Uterus (tissue), 4 donors: ENCODE data around the gene LUM. TPM values are rescaled to one million over a fixed set of nuclear protein-coding genes. Genes with fewer than 3 reads are reported as not detected.

Experiments
- DNase-seq, 2 donors: peaks; one replicate each; pipeline ENCODE4 v3.0.0-alpha.2; 2019 to 2020
- H3K27ac ChIP-seq, 2 donors: fragments of 200-600 bp; sonication (generic); 1 replicate in 1 of 2; 2 replicates in 1 of 2; pipeline ENCODE4 v1.5.1; 2016 to 2018
- H3K27me3 ChIP-seq, 2 donors: fragments of 200-600 bp; sonication (generic); one replicate each; pipeline ENCODE4 v1.5.1; 2018 to 2019; ENCODE audit warnings: control low read depth in 1 of 2
- H3K36me3 ChIP-seq, 2 donors: fragments of 200-600 bp; sonication (generic); one replicate each; pipeline ENCODE4 v1.5.1; 2019; ENCODE audit warnings: control low read depth in 1 of 2
- H3K4me1 ChIP-seq, 2 donors: fragments of 200-600 bp; sonication (generic); one replicate each; pipeline ENCODE4 v1.5.1; 2018 to 2019; ENCODE audit warnings: control low read depth in 1 of 2
- H3K4me3 ChIP-seq, 2 donors: fragments of 200-600 bp; sonication (generic); 1 replicate in 1 of 2; 2 replicates in 1 of 2; pipeline ENCODE4 v1.5.1; 2018 to 2019; ENCODE audit warnings: mild to moderate bottlenecking in 1 of 2
- H3K9me3 ChIP-seq, 2 donors: fragments of 200-600 bp; sonication (generic); one replicate each; pipeline ENCODE4 v1.5.1; 2019; ENCODE audit warnings: control low read depth in 1 of 2
- POLR2A ChIP-seq, 2 donors: fragments of 450-650 bp; IDR thresholded peaks; one replicate each; pipeline ENCODE4 v1.6.1; 2016; ENCODE audit warnings: antibody characterized with exemption in 2 of 2, mild to moderate bottlenecking in 1 of 2, moderate library complexity in 1 of 2
- intact Hi-C: fragments of 100-400 bp; cut with DNase I; formaldehyde crosslinking; loops from one replicate; pipeline ENCODE4 v1.15.1; 2023; ENCODE audit warnings: low total_unique reads
- total RNA-seq, 4 donors: library from RNA; depleted of rRNA in 3 of 4; stranded (reverse); fragments of >200 nt in 3 of 4; gene quantifications; one replicate each; pipeline versions ENCODE4 v1.1.0 to v1.2.4, GENCODE V29; 2014 to 2023
- TF ChIP-seq, protein P1 (sequence below), 4 experiments: fragments of 200-600 bp in 2 of 4; fragments of 450-650 bp in 2 of 4; sonication (generic) in 2 of 4; IDR thresholded peaks; one replicate each; pipeline ENCODE4 v1.5.1; 2016 to 2019; ENCODE audit warnings: antibody characterized with exemption in 4 of 4, mild to moderate bottlenecking in 2 of 4, moderate library complexity in 1 of 4
- donor health status: DM: yes; HTN: yes; CAD: no.

The LUM gene, protein sequence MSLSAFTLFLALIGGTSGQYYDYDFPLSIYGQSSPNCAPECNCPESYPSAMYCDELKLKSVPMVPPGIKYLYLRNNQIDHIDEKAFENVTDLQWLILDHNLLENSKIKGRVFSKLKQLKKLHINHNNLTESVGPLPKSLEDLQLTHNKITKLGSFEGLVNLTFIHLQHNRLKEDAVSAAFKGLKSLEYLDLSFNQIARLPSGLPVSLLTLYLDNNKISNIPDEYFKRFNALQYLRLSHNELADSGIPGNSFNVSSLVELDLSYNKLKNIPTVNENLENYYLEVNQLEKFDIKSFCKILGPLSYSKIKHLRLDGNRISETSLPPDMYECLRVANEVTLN
- 100 to 1,000 TPM in 3 of 4 donors, 10 to 100 TPM in 1; 79.4 to 930 (median 325) TPM for total RNA-seq

- Histone ChIP-seq H3K4me3 (peak within 1 kb of the TSS; percentile 30 to 47), H3K27ac (peak within 1 kb of the TSS; percentile 82 to 83), H3K4me1 (no peaks in the 10 kb centered on the region), H3K36me3 (no peaks in the 10 kb centered on the region), H3K9me3 (no peaks in the 10 kb centered on the region), H3K27me3 (no peaks in the 10 kb centered on the region)
- DNase-seq = peak; percentile 41 to 56
- intact Hi-C loops = no loop called here
- TF ChIP-seq, protein P1, sequence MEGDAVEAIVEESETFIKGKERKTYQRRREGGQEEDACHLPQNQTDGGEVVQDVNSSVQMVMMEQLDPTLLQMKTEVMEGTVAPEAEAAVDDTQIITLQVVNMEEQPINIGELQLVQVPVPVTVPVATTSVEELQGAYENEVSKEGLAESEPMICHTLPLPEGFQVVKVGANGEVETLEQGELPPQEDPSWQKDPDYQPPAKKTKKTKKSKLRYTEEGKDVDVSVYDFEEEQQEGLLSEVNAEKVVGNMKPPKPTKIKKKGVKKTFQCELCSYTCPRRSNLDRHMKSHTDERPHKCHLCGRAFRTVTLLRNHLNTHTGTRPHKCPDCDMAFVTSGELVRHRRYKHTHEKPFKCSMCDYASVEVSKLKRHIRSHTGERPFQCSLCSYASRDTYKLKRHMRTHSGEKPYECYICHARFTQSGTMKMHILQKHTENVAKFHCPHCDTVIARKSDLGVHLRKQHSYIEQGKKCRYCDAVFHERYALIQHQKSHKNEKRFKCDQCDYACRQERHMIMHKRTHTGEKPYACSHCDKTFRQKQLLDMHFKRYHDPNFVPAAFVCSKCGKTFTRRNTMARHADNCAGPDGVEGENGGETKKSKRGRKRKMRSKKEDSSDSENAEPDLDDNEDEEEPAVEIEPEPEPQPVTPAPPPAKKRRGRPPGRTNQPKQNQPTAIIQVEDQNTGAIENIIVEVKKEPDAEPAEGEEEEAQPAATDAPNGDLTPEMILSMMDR (IDR thresholded peaks at IDR 0.05) = no peak
- no peak for TF ChIP-seq POLR2A (IDR thresholded peaks at IDR 0.05)
Observed at GRCh38 chr12:91111366-91112325, at the start of gene LUM. Gene LUM (minus strand): TSS chr12:91111494. CDS start chr12:91108979, 2,515 bp downstream.

DNA sequence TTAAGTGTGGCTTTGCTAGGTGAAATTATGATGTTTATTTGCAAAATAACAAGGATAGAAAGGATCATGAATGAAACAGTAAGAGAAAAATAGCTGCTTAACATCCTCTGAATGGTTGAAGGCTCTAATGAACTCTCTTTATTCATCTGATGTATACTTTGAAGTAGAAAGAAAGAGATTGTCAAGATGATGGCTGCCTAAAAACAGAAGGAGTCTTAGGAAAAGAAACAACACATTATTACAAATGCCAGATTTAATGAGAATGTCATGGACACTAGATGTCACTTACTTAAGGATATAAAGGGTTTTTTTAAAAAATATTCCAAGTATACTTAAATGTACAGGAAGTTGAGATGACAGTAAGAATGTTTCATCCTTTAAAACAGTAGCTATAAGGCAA lies 49.7 kb upstream of the LUM start:
- no peak for DNase-seq
- intact Hi-C loops = no loop called here

DNA sequence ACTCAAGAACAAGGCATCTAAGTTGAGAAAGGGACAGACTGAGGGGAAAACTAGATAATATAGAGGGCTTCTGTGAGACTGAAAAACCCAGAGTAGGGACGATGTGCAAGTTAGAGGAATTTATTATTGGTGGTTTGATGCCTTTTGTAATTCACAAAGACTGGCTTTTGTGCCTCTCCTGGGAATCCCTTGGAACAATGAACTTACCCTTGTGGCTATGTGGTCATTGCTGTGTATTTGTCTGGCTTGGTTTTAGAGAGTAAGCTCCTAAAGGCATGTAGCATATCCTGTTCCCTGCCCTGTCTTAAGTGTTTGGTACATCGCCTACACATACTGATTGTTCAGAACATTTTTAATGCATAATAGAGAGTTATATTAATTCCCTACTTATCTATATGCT lies 44.7 kb upstream of the LUM start:
- Histone ChIP-seq H3K27ac (peak overlapping the region in 1 of 2 donors; percentile 22), H3K4me3 (no peak overlapping the region), H3K4me1 (peaks cover 0 to 9% of the 10 kb centered on the region in 2 donors), H3K27me3 (no peaks in the 10 kb centered on the region), H3K9me3 (no peaks in the 10 kb centered on the region), H3K36me3 (no peaks in the 10 kb centered on the region)
- intact Hi-C loops = no loop called here
- TF ChIP-seq POLR2A (IDR thresholded peaks at IDR 0.05) = no peak
- TF ChIP-seq, protein P1 (IDR thresholded peaks at IDR 0.05) = no peak
- no peak for DNase-seq

More for the DNA sequence above, 49.7 kb upstream of the LUM start:
- H3K4me1 ChIP-seq = peaks cover 0 to 5% of the 10 kb centered on the region in 2 donors
- TF ChIP-seq POLR2A (IDR thresholded peaks at IDR 0.05) = no peak
- TF ChIP-seq, protein P1 (IDR thresholded peaks at IDR 0.05) = no peak
- H3K27ac ChIP-seq = peak overlapping the region in 1 of 2 donors; percentile 40
- H3K4me3 ChIP-seq = peak overlapping the region in 1 of 2 donors; percentile 3
- H3K27me3 ChIP-seq = no peaks in the 10 kb centered on the region
- H3K9me3 ChIP-seq = no peaks in the 10 kb centered on the region
- no peaks in the 10 kb centered on the region for H3K36me3 ChIP-seq

DNA sequence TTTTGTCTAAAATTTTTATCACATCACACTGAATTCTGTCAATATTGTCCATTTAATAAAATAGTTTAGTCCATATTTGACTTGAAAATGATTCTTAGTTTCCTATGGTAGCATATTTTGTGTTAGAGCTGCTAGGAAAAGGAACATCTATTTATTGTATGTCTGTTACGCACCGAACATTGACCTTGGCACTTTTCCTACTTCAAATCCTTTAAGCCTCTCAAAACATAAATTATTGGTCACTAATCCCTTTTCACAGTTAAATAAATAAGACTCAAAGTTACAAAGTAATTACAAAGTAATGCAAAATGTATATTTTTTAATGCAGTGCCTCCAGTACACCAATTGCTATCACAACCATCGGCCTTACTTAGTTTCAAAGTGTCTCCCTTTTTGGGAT lies 42.8 kb upstream of the LUM start:
- Histone ChIP-seq H3K36me3 (no peaks in the 10 kb centered on the region), H3K4me3 (no peak overlapping the region), H3K27ac (no peak overlapping the region), H3K27me3 (no peaks in the 10 kb centered on the region), H3K4me1 (peaks cover 0 to 5% of the 10 kb centered on the region in 2 donors), H3K9me3 (no peaks in the 10 kb centered on the region)
- DNase-seq = no peak
- no peak for TF ChIP-seq POLR2A (IDR thresholded peaks at IDR 0.05)
- TF ChIP-seq, protein P1 (IDR thresholded peaks at IDR 0.05) = no peak
- intact Hi-C loops = no loop called here
